H9 (cell line): ENCODE results near the gene HHLA2. TPM values are rescaled to one million over a fixed set of nuclear protein-coding genes. Genes with fewer than 3 reads are reported as not detected.

Experiments used
- DNase-seq: peaks from one replicate; pipeline ENCODE4 v3.0.0-alpha.2; 2017
- H2AFZ ChIP-seq: one replicate; pipeline ENCODE4 v1.6.1; 2013; ENCODE audit warnings: mild to moderate bottlenecking, low read length, control low read depth, moderate library complexity
- H2AK5ac ChIP-seq: 2 replicates; pipeline ENCODE4 v1.6.1; 2013; ENCODE audit warnings: low read length, control low read depth, mixed read lengths; ENCODE audit not compliant: insufficient read length
- H2BK120ac ChIP-seq: one replicate; pipeline ENCODE4 v1.6.1; 2013; ENCODE audit warnings: low read depth, mild to moderate bottlenecking, low read length, control low read depth, inconsistent platforms; ENCODE audit not compliant: poor library complexity, severe bottlenecking
- H2BK12ac ChIP-seq: 2 replicates; pipeline ENCODE4 v1.6.1; 2013; ENCODE audit warnings: low read length, control low read depth, mixed read lengths, low read depth; ENCODE audit not compliant: insufficient read length
- H2BK15ac ChIP-seq: 2 replicates; pipeline ENCODE4 v1.6.1; 2013; ENCODE audit warnings: low read depth, low read length, control low read depth
- H2BK20ac ChIP-seq: one replicate; pipeline ENCODE4 v1.6.1; 2013; ENCODE audit warnings: low read depth, mild to moderate bottlenecking, low read length, control low read depth, inconsistent platforms; ENCODE audit not compliant: poor library complexity, severe bottlenecking
- H2BK5ac ChIP-seq: 2 replicates; pipeline ENCODE4 v1.6.1; 2013; ENCODE audit warnings: low read length, control low read depth, mixed read lengths; ENCODE audit not compliant: insufficient read length
- H3K14ac ChIP-seq: 2 replicates; pipeline ENCODE4 v1.6.1; 2013; ENCODE audit warnings: low read length, control low read depth; ENCODE audit not compliant: insufficient read depth
- H3K18ac ChIP-seq: 2 replicates; pipeline ENCODE4 v1.6.1; 2013; ENCODE audit warnings: low read depth, mild to moderate bottlenecking, mixed read lengths, low read length, control low read depth; ENCODE audit not compliant: insufficient read length
- H3K23ac ChIP-seq: 2 replicates; pipeline ENCODE4 v1.6.1; 2013; ENCODE audit warnings: low read length, control low read depth, mixed read lengths, low read depth; ENCODE audit not compliant: insufficient read length
- H3K23me2 ChIP-seq: 2 replicates; pipeline ENCODE4 v1.6.1; 2013; ENCODE audit warnings: low read depth, mild to moderate bottlenecking, mixed read lengths, low read length, control low read depth; ENCODE audit not compliant: insufficient read length, poor library complexity, severe bottlenecking
- H3K27ac ChIP-seq: 2 replicates; pipeline ENCODE4 v1.5.1; 2013; ENCODE audit warnings: low read length, control low read depth, mixed read lengths, low read depth; ENCODE audit not compliant: insufficient read length
- H3K27me3 ChIP-seq: 2 replicates; pipeline ENCODE4 v1.6.1; 2013; ENCODE audit warnings: low read length, control low read depth, inconsistent platforms; ENCODE audit not compliant: insufficient read depth
- H3K4ac ChIP-seq: 2 replicates; pipeline ENCODE4 v1.6.1; 2013; ENCODE audit warnings: low read depth, mild to moderate bottlenecking, control low read depth, inconsistent platforms, low read length, moderate library complexity
- H3K4me1 ChIP-seq: 2 replicates; pipeline ENCODE4 v1.6.1; 2013; ENCODE audit warnings: low read length, control low read depth, inconsistent platforms; ENCODE audit not compliant: insufficient read depth
- H3K4me2 ChIP-seq: 2 replicates; pipeline ENCODE4 v1.6.1; 2013; ENCODE audit warnings: low read length, control low read depth, mixed read lengths; ENCODE audit not compliant: insufficient read length, insufficient read depth
- H3K56ac ChIP-seq: 2 replicates; pipeline ENCODE4 v1.6.1; 2013; ENCODE audit warnings: low read depth, mild to moderate bottlenecking, mixed read lengths, low read length, control low read depth; ENCODE audit not compliant: insufficient read length
- H3K79me1 ChIP-seq: 2 replicates; pipeline ENCODE4 v1.6.1; 2013; ENCODE audit warnings: low read depth, mild to moderate bottlenecking, moderate library complexity, low read length, control low read depth, inconsistent platforms; ENCODE audit not compliant: insufficient read depth, poor library complexity, severe bottlenecking
- H3K79me2 ChIP-seq: 2 replicates; pipeline ENCODE4 v1.6.1; 2013; ENCODE audit warnings: low read length, control low read depth, inconsistent platforms; ENCODE audit not compliant: insufficient read depth
- H3K9ac ChIP-seq: 2 replicates; pipeline ENCODE4 v1.6.1; 2013; ENCODE audit warnings: low read length, control low read depth, mixed read lengths; ENCODE audit not compliant: insufficient read length; ENCODE audit errors: extremely low read depth
- H3K9me3 ChIP-seq: one replicate; pipeline ENCODE4 v1.6.1; 2013; ENCODE audit warnings: low read depth, low read length, inconsistent platforms; ENCODE audit not compliant: control insufficient read depth
- H3T11ph ChIP-seq: one replicate; pipeline ENCODE4 v1.6.1; 2013; ENCODE audit warnings: mild to moderate bottlenecking, low read length, control low read depth, inconsistent platforms
- H4K20me1 ChIP-seq: one replicate; pipeline ENCODE4 v1.6.1; 2013; ENCODE audit not compliant: control insufficient read depth, insufficient read length, insufficient read depth
- H4K5ac ChIP-seq: 2 replicates; pipeline ENCODE4 v1.6.1; 2013; ENCODE audit warnings: low read depth, mild to moderate bottlenecking, mixed read lengths, low read length, control low read depth; ENCODE audit not compliant: insufficient read length
- H4K8ac ChIP-seq: replicated peaks from 2 replicates; pipeline ENCODE4 v1.6.1; 2013; ENCODE audit warnings: low read length, control low read depth, mixed read lengths, low read depth; ENCODE audit not compliant: insufficient read length
- H4K91ac ChIP-seq: 2 replicates; pipeline ENCODE4 v1.6.1; 2013; ENCODE audit warnings: low read depth, mild to moderate bottlenecking, moderate library complexity, mixed read lengths, low read length, control low read depth; ENCODE audit not compliant: insufficient read length
- H3K27ac Mint-ChIP-seq, 3 experiments: 2 replicates in 2 of 3; 3 replicates in 1 of 3; pipeline ENCODE4 v1.8.0; 2020 to 2021; ENCODE audit warnings: mixed read lengths in 3 of 3, mild to moderate bottlenecking in 1 of 3, moderate library complexity in 1 of 3
- H3K27me3 Mint-ChIP-seq: 2 replicates; pipeline ENCODE4 v1.8.0; 2021; ENCODE audit warnings: low read depth, mild to moderate bottlenecking, moderate library complexity, mixed read lengths
- H3K36me3 Mint-ChIP-seq, 3 experiments: 2 replicates in 2 of 3; 3 replicates in 1 of 3; pipeline ENCODE4 v1.8.0; 2020 to 2021; ENCODE audit warnings: low read depth in 3 of 3, mixed read lengths in 3 of 3; ENCODE audit not compliant: insufficient read depth in 1 of 3
- H3K4me1 Mint-ChIP-seq, 2 experiments: 2 replicates each; pipeline ENCODE4 v1.8.0; 2020; ENCODE audit warnings: mixed read lengths in 2 of 2
- H3K4me3 Mint-ChIP-seq, 2 experiments: 2 replicates in 1 of 2; 3 replicates in 1 of 2; pipeline ENCODE4 v1.8.0; 2020 to 2021; ENCODE audit warnings: mild to moderate bottlenecking in 2 of 2, mixed read lengths in 2 of 2, moderate library complexity in 1 of 2
- H3K9me3 Mint-ChIP-seq, 2 experiments: 2 replicates in 1 of 2; 3 replicates in 1 of 2; pipeline ENCODE4 v1.8.0; 2020; ENCODE audit warnings: mild to moderate bottlenecking in 2 of 2, mixed read lengths in 2 of 2, moderate library complexity in 1 of 2
- WGBS: extraction: QIAGEN DNeasy Blood & Tissue Kit; methylation state at CpG from one replicate; pipeline ENCODE4 v1.1.7; 2013; ENCODE audit warnings: missing lambda C conversion rate, low lambda C conversion rate, mixed read lengths; ENCODE audit not compliant: insufficient read length; ENCODE audit errors: extremely low coverage; 5-methylcytosine and 5-hydroxymethylcytosine counted together
- total RNA-seq: library from RNA; stranded (reverse); gene quantifications from 2 replicates; pipeline ENCODE4 v1.2.1, GENCODE V29; 2021
- TF ChIP-seq, protein P1 (sequence below): fragments of 200-600 bp; sonication (generic); conservative IDR thresholded peaks from 3 replicates; pipeline ENCODE4 v1.8.0; 2021; ENCODE audit warnings: antibody characterized with exemption, mild to moderate bottlenecking

Gene HHLA2
- total RNA-seq, 1 experiment from 2014 or later, result not detected

DNA sequence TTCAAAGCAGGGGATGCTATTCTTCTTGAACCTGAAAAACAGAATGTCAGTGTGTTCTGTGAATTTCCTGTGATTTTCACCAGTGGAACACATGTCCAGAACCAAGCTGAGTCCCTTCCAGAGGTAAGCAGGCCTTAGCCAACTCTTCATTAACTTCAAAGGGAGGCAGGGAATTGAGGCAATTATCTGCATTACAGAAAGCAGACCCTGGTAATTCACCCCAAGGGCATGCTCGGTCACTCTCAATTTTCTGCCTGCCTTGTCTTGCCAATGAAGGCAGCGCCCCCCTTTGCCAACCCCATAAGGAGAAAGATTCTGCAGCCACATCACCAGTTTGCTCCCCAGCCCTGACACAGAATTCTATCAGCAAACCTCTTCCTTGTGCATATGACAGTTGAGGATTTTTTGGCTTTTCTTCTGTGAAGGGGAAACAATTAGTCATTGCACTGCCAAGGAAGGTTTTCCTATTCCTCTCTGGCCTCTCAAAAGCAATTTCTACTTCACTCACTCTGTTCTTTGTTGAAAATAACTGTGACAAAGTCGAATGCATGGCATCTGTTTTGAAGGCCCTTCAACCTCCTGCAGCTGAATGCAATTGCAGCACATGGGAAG lies 85.3 kb downstream of the HHLA2 start:
- Histone ChIP-seq H4K8ac (no peak overlapping the region), H3K79me2 (no peaks in the 10 kb centered on the region), H3K4me2 (no peak overlapping the region), H3K9me3 (no peaks in the 10 kb centered on the region), H3K79me1 (no peaks in the 10 kb centered on the region), H2BK12ac (no peak overlapping the region), H3K23ac (no peak overlapping the region), H3K4ac (no peak overlapping the region), H3K4me1 (no peaks in the 10 kb centered on the region; the same call in 1 of the 2 replicates), H4K5ac (no peak overlapping the region), H3K27me3 (no peaks in the 10 kb centered on the region), H2BK120ac (no peak overlapping the region), H3K9ac (no peak overlapping the region), H2AFZ (no peak overlapping the region), H3K18ac (no peak overlapping the region), H3T11ph (no peak overlapping the region), H2BK5ac (no peak overlapping the region), H4K91ac (no peak overlapping the region), H2BK15ac (no peak overlapping the region), H4K20me1 (no peaks in the 10 kb centered on the region), H3K56ac (no peak overlapping the region), H3K23me2 (no peaks in the 10 kb centered on the region), H3K14ac (no peak overlapping the region), H3K27ac (no peak overlapping the region), H2BK20ac (no peak overlapping the region), H2AK5ac (no peak overlapping the region)
- Mint-ChIP-seq H3K4me3 (no peak overlapping the region), H3K4me1 (peaks cover 20 to 22% of the 10 kb centered on the region in 2 experiments), H3K27me3 (no peaks in the 10 kb centered on the region), H3K9me3 (peaks cover 2 to 3% of the 10 kb centered on the region in 2 experiments; a peak in 4 of 5 replicates), H3K36me3 (no peaks in the 10 kb centered on the region), H3K27ac (no peak overlapping the region)
- no CpG with 5 or more reads among the region's 3 CpGs for WGBS
- DNase-seq, result no peak
- TF ChIP-seq, protein P1, sequence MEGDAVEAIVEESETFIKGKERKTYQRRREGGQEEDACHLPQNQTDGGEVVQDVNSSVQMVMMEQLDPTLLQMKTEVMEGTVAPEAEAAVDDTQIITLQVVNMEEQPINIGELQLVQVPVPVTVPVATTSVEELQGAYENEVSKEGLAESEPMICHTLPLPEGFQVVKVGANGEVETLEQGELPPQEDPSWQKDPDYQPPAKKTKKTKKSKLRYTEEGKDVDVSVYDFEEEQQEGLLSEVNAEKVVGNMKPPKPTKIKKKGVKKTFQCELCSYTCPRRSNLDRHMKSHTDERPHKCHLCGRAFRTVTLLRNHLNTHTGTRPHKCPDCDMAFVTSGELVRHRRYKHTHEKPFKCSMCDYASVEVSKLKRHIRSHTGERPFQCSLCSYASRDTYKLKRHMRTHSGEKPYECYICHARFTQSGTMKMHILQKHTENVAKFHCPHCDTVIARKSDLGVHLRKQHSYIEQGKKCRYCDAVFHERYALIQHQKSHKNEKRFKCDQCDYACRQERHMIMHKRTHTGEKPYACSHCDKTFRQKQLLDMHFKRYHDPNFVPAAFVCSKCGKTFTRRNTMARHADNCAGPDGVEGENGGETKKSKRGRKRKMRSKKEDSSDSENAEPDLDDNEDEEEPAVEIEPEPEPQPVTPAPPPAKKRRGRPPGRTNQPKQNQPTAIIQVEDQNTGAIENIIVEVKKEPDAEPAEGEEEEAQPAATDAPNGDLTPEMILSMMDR, result no peak
